ENCODE measurements around the gene PTPN20. TPM values are rescaled to one million over a fixed set of nuclear protein-coding genes. Genes with fewer than 3 reads are reported as not detected.
"Not testable (repeated sequence)": the region's sequence is repeated elsewhere in the genome, so short reads cannot be mapped to it uniquely, and the experiment has no call there.

Gene PTPN20
- total and polyA plus RNA-seq, 2 of the 8 experiments (the other 6 are each of a cell fraction or from before 2014, with no cell fraction given), result not detected

DNA sequence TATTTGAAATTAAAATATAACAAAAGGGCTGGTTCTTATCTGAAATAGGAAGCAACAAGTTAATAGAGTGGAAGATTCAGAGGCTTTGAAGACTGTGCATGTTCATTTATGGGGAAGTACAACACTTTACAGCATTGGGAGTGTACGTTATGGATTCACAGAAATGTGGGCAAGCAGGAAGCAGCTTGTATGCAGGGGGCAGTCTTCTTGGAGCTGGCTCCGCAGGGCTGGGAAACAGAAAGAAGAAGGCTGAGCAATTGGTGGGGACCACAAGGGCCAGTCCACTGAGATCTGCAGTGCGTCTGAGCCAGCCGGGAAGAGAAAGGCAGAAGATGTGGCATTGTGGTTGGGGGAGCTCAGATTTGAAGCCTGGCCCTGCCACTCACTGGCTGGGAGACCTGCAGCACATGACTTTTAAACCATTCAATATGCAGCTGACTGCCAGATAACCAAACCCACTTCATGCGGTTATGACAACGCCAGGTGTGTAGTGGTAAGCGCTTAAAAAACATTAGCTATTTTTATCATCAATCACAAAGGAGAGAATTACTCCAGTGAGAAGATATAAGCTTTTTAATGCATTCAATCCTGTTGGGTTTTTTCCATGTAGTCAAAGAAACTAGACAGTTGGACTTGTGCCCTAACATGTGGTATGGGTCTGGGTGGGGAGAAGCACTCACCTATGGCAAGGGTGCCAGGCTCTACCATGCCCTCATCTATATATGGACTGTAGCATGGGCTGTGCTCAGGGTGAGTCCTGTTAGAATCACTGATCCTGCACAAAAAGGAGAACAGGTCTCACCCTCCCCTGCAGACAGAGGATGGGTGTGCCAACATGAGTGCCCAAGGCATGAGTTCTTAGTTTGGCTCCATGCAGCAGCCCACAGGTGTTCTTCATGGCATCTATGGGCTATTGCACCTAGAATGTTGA lies 14.2 kb upstream of the PTPN20 start:
- H3K14ac ChIP-seq (ENCODE audit: insufficient read length); H2BK15ac ChIP-seq (ENCODE audit: low read length); H2AFZ ChIP-seq (ENCODE audit: low read length); H3K4me2 ChIP-seq (ENCODE audit: insufficient read depth in 1 of 2, low read depth in 2 of 2, low read length in 2 of 2); H3K9me3 ChIP-seq (ENCODE audit: insufficient read depth in 2 of 2, low read depth in 1 of 2, low read length in 1 of 2); H4K8ac ChIP-seq (ENCODE audit: extremely low read depth, insufficient read depth, low read length); H3K4me3 ChIP-seq (ENCODE audit: extremely low read depth in 1 of 4, insufficient read depth in 2 of 4, low read depth in 3 of 4, low read length in 4 of 4); H2BK120ac ChIP-seq (replicated peaks; ENCODE audit: low read depth, low read length); H3K79me2 ChIP-seq (ENCODE audit: control insufficient read depth in 1 of 2, insufficient read depth in 2 of 2, low read length in 2 of 2); POLR2A ChIA-PET (ENCODE audit: partially characterized antibody); H3K79me1 ChIP-seq (ENCODE audit: low read depth, low read length); H2BK12ac ChIP-seq (ENCODE audit: low read depth, low read length); H2AK5ac ChIP-seq (ENCODE audit: low read depth, low read length); FAIRE-seq; H4K91ac ChIP-seq (replicated peaks; ENCODE audit: insufficient read length, low read length); H4K5ac ChIP-seq (ENCODE audit: insufficient read length, low read depth, low read length); H3K23ac ChIP-seq (ENCODE audit: insufficient read length); H3K9ac ChIP-seq (replicated peaks in 1 of 4; ENCODE audit: extremely low read depth in 1 of 4, low read depth in 3 of 4, low read length in 3 of 4); H2BK5ac ChIP-seq (ENCODE audit: low read depth, low read length); CTCF ChIA-PET (ENCODE audit: partially characterized antibody); H3K27ac ChIP-seq (ENCODE audit: low read depth, low read length); H3K27me3 ChIP-seq (replicated peaks in 1 of 4; ENCODE audit: control insufficient read depth in 3 of 4, extremely low read depth in 1 of 4, insufficient read depth in 3 of 4, low read length in 3 of 4); H3K36me3 ChIP-seq (ENCODE audit: control insufficient read depth in 2 of 4, insufficient read depth in 4 of 4, low read length in 3 of 4); H3K23me2 ChIP-seq (ENCODE audit: low read depth, low read length); H3K4ac ChIP-seq (replicated peaks; ENCODE audit: insufficient read length, low read depth, low read length); H4K20me1 ChIP-seq (replicated peaks in 1 of 2; ENCODE audit: control insufficient read depth in 1 of 2, insufficient read depth in 2 of 2, low read length in 2 of 2); H3K4me1 ChIP-seq (replicated peaks in 1 of 4; ENCODE audit: control insufficient read depth in 3 of 4, insufficient read depth in 4 of 4, low read length in 3 of 4); H3K18ac ChIP-seq (ENCODE audit: extremely low read depth, low read length); H2BK20ac ChIP-seq (ENCODE audit: low read length); DNase-seq (ENCODE audit: low read depth in 1 of 2, low spot score in 2 of 2); H3K56ac ChIP-seq (replicated peaks; ENCODE audit: insufficient read length, low read depth, low read length): not testable (repeated sequence)
- 81% methylated on average over 5 of the region's 7 CpGs; no CpG with 5 or more reads in 1 of the 2 experiments for WGBS, 2 experiments (ENCODE audit: extremely low coverage in 1 of 2, insufficient coverage in 1 of 2, insufficient read length in 1 of 2, insufficient replicate concordance in 2 of 2, low coverage in 1 of 2, low lambda C conversion rate in 2 of 2, missing lambda C conversion rate in 1 of 2)

DNA sequence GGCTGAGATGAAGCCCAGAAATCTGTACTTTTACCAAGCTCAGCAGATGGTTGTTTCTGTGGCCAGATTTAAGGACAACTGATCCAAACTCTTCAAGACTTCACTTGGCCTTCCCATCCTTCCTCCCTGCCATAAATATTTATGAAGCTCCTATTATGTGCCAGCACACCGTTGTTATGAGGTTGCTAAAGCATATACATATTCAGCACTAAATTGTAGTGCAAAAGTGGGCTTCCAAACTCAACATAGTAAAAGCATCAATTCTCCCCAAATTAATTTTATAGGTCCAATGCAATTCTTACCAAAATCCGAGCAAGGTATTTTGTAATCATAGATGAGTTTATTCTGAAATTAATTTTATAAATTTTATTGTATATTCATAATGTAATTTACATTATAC lies 10.0 kb upstream of the PTPN20 start:
- H3K27me3 ChIP-seq (replicated peaks in 1 of 4; ENCODE audit: control insufficient read depth in 3 of 4, extremely low read depth in 1 of 4, insufficient read depth in 3 of 4, low read length in 3 of 4); H3K4me2 ChIP-seq (ENCODE audit: insufficient read depth in 1 of 2, low read depth in 2 of 2, low read length in 2 of 2); H2BK20ac ChIP-seq (ENCODE audit: low read length); H2AFZ ChIP-seq (ENCODE audit: low read length); H3K79me1 ChIP-seq (ENCODE audit: low read depth, low read length); H2AK5ac ChIP-seq (ENCODE audit: low read depth, low read length); H4K20me1 ChIP-seq (replicated peaks in 1 of 2; ENCODE audit: control insufficient read depth in 1 of 2, insufficient read depth in 2 of 2, low read length in 2 of 2); H2BK5ac ChIP-seq (ENCODE audit: low read depth, low read length); H3K9ac ChIP-seq (replicated peaks in 1 of 4; ENCODE audit: extremely low read depth in 1 of 4, low read depth in 3 of 4, low read length in 3 of 4); H4K8ac ChIP-seq (ENCODE audit: extremely low read depth, insufficient read depth, low read length); H3K4ac ChIP-seq (replicated peaks; ENCODE audit: insufficient read length, low read depth, low read length); FAIRE-seq; H3K27ac ChIP-seq (ENCODE audit: low read depth, low read length); POLR2A ChIA-PET (ENCODE audit: partially characterized antibody); H3K36me3 ChIP-seq (ENCODE audit: control insufficient read depth in 2 of 4, insufficient read depth in 4 of 4, low read length in 3 of 4); H3K14ac ChIP-seq (ENCODE audit: insufficient read length); H3K23me2 ChIP-seq (ENCODE audit: low read depth, low read length); H2BK15ac ChIP-seq (ENCODE audit: low read length); H3K56ac ChIP-seq (replicated peaks; ENCODE audit: insufficient read length, low read depth, low read length); H3K79me2 ChIP-seq (ENCODE audit: control insufficient read depth in 1 of 2, insufficient read depth in 2 of 2, low read length in 2 of 2); H3K18ac ChIP-seq (ENCODE audit: extremely low read depth, low read length); CTCF ChIA-PET (ENCODE audit: partially characterized antibody); H2BK120ac ChIP-seq (replicated peaks; ENCODE audit: low read depth, low read length); H3K4me3 ChIP-seq (ENCODE audit: extremely low read depth in 1 of 4, insufficient read depth in 2 of 4, low read depth in 3 of 4, low read length in 4 of 4); H4K5ac ChIP-seq (ENCODE audit: insufficient read length, low read depth, low read length); DNase-seq (ENCODE audit: low read depth in 1 of 2, low spot score in 2 of 2); H3K9me3 ChIP-seq (ENCODE audit: insufficient read depth in 2 of 2, low read depth in 1 of 2, low read length in 1 of 2); H3K4me1 ChIP-seq (replicated peaks in 1 of 4; ENCODE audit: control insufficient read depth in 3 of 4, insufficient read depth in 4 of 4, low read length in 3 of 4); H3K23ac ChIP-seq (ENCODE audit: insufficient read length); H4K91ac ChIP-seq (replicated peaks; ENCODE audit: insufficient read length, low read length); H2BK12ac ChIP-seq (ENCODE audit: low read depth, low read length): not testable (repeated sequence)
- WGBS, 2 experiments (ENCODE audit: extremely low coverage in 1 of 2, insufficient coverage in 1 of 2, insufficient read length in 1 of 2, insufficient replicate concordance in 2 of 2, low coverage in 1 of 2, low lambda C conversion rate in 2 of 2, missing lambda C conversion rate in 1 of 2), result 45% methylated on average over 2 of the region's 2 CpGs; no CpG with 5 or more reads in 1 of the 2 experiments
